NCI-H2081 (cell line): ENCODE results near the gene LRRC8B.
"Not testable (repeated sequence)": the region's sequence is repeated elsewhere in the genome, so short reads cannot be mapped to it uniquely, and the experiment has no call there.

Experiments used
- DNase-seq, 2 experiments: peaks; one replicate each; lab custom pipeline; 2025; lab: John Stamatoyannopoulos, UW

Gene LRRC8B

GRCh38 chr1:89582571-89582970, 57.9 kb downstream of the LRRC8B start:
- no peak for DNase-seq

- no peak for DNase-seq
Observed at GRCh38 chr1:89584211-89584610, 59.6 kb downstream of the LRRC8B start.

- no peak for DNase-seq
Observed at GRCh38 chr1:89584781-89585180, 60.2 kb downstream of the LRRC8B start.

GRCh38 chr1:89587729-89588161, 63.1 kb downstream of the LRRC8B start:
- no peak for DNase-seq

GRCh38 chr1:89588480-89588879, 63.9 kb downstream of the LRRC8B start:
- no peak for DNase-seq

GRCh38 chr1:89589515-89589914, 64.9 kb downstream of the LRRC8B start:
- DNase-seq, result no peak

- no peak for DNase-seq
Observed at GRCh38 chr1:89590341-89591080, 65.9 kb downstream of the LRRC8B start.

GRCh38 chr1:89592861-89593302, 68.3 kb downstream of the LRRC8B start:
- DNase-seq, result not testable (repeated sequence)

GRCh38 chr1:89594096-89594740, 69.6 kb downstream of the LRRC8B start:
- no peak for DNase-seq

- peak in 1 of 2 experiments; percentile 6 for DNase-seq
Observed at GRCh38 chr1:89596698-89597097, 72.1 kb downstream of the LRRC8B start.

GRCh38 chr1:89598450-89599331, 74.1 kb downstream of the LRRC8B start:
- DNase-seq, result peak; percentile 10 to 32

- DNase-seq, result no peak
Observed at GRCh38 chr1:89599332-89599630, 74.7 kb downstream of the LRRC8B start.

- no peak for DNase-seq
Observed at GRCh38 chr1:89600451-89601224, 76.0 kb downstream of the LRRC8B start.

- DNase-seq, result no peak
Observed at GRCh38 chr1:89602871-89603404, 78.3 kb downstream of the LRRC8B start.

- DNase-seq, result no peak
Observed at GRCh38 chr1:89603651-89604413, 79.2 kb downstream of the LRRC8B start.

- DNase-seq, result no peak
Observed at GRCh38 chr1:89604414-89604735, 79.7 kb downstream of the LRRC8B start.

- no peak for DNase-seq
Observed at GRCh38 chr1:89605692-89606091, 81.1 kb downstream of the LRRC8B start.

GRCh38 chr1:89606227-89606980, 81.8 kb downstream of the LRRC8B start:
- DNase-seq, result no peak

- DNase-seq, result no peak
Observed at GRCh38 chr1:89607156-89607555, 82.5 kb downstream of the LRRC8B start.

GRCh38 chr1:89607586-89608318, 83.1 kb downstream of the LRRC8B start:
- no peak for DNase-seq
